HuH-7.5 (cell line): ENCODE data around the gene ZBTB45.
A peak's percentile ranks its signal among the peaks of the same experiment; 100 is the strongest.

Experiments used
- DNase-seq: peaks from one replicate; pipeline ENCODE4 v3.0.0; 2011; ENCODE audit warnings: low spot score

The ZBTB45 gene

GRCh38 chr19:58538257-58539168 is 18.9 kb upstream of the ZBTB45 start:
- DNase-seq: peak; percentile 22

DNA sequence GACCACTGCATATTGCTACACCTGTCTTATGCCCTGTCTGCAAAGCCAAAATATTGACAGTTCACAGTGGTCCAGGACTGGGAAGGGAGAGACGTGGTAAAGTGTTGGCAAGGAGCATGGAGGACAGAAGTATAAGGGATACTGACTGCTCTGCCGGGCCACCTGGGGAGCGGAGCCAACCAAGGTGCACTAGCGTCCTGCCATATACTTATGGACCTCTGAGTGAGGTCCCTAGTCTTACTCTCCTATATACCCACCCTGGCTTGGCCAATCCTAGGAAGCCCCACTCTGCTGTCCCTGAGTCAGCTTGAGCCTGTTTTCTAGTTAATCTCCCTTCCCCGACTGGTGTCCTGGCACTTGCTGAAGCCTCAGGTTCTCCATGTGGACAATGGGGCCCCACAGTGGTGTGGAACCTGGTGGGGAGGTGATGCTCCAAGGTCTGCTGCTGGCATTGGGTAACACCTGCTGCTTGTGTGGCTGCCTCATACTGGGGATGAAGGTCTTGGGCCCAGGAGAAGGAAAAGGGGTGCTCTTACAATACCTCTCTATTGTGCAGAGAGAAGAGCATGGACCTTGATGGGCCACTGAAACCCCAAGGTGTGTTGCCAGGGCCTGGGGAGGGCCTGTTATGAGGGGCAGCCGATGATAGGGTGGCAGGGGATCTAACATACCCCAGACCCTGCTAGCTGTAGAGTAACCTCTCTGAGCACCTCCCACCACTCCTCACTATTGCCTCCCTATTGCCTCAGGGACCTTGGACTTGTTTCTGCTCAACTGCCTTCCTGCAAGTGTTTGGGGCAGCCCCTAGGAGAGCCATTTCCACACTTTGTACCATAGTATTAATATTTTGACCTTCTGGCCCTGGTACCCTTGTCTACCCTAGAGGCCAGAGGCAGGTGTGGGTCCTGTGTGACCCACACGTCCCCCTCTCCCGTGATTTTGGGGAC is 17.5 kb upstream of the ZBTB45 start:
- no peak for DNase-seq

- DNase-seq: no peak
These were observed 16.2 kb upstream of the ZBTB45 start for GRCh38 chr19:58535857-58536256.

GRCh38 chr19:58531034-58531840 is 11.6 kb upstream of the ZBTB45 start:
- no peak for DNase-seq

DNA sequence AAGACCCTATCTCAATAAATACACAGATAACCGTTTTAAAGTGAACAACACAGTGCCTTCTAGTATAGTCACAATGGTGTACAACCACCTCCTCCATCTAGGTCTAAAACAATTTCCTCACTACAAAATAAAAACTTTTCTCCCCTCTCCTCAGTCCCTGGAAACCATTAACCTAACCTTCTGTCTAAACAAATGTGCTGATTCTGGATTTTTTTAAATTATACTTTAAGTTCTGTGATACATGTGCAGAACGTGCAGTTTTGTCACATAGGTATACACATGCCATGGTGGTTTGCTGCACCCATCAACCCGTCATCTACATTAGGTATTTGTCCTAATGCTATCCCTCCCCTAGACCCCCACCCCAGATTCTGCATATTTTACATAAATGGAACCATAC is 9.8 kb upstream of the ZBTB45 start:
- no peak for DNase-seq

DNA sequence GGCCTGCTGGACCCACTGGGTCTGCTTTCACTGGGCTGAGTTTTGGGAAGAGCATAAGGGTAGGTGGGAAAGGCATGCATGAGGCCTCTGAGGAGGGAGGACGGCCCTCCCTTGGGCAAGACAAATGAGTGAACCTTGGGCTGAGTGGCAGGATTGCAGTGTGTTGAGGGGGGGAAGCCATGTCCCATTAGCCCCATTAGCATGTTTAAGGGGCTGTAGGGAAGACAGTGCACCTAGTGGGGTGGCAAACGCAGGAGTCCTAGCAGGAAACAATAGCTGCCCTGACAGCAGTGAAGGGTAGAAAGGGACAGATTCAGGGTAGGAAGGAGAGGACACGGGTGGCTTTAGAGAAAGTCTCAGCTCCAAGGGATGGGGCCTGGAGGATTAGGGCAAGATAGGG is 3.1 kb upstream of the ZBTB45 start:
- no peak for DNase-seq

- DNase-seq: no peak
These were observed 2.0 kb upstream of the ZBTB45 start for GRCh38 chr19:58521651-58522050.

- DNase-seq: no peak
These were observed 618 bp upstream of the ZBTB45 start for GRCh38 chr19:58520257-58520599.

DNA sequence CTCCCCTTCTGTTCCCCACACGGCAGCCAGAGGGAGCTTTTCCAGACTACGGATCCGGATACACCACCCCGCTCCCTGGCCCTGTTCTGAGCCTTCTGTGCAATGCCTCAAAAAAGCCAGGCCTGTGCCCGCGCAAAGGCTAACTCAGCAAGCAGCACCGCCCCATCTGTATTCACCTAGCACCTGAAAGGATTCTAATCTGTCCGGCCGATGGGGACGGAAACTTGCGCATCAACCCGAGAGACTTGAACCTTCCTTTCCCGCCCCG is 589 bp downstream of the ZBTB45 start:
- peak; percentile 92 for DNase-seq

DNA sequence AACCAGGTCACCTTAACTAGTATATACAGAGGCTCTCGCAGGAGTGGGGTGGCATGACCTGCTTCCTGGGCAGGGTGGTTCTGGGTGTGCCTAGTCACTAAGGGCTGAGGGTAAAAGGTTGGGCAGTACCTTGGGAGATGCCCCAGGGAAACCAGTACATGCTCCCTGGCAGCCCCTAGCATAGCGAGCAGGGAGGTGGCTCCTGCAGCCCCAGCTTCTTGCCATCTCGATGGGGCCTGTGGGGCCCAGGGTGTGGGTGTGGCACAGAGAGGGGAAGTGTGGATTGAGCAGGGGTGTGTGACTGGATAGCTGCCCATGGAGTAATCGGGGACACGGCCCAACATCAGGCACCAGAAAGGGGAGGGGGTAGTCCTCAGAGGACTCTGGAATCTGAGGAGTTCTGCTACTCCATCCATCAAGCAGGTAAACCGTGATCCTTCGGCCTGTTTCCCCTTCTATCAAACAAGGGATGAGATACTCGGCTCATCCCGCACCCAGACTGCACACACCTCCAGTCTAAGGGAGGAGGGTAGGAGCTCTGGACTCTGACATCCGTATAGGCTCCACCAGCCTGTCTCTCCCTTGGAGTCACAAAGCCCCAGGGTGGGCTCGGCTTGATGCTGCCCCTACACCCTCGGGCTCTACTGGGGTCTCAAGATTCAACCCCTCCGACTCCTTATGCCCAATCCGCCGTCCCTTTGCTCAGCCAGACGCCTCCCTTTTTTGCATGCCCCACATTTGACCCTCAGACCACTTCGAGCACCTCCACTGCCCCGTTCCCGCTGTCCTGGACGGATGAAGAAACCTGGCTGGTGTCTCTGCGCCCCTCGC is 1.1 kb downstream of the ZBTB45 start:
- DNase-seq: no peak

GRCh38 chr19:58516964-58517833 is 2.4 kb downstream of the ZBTB45 start:
- no peak for DNase-seq

DNA sequence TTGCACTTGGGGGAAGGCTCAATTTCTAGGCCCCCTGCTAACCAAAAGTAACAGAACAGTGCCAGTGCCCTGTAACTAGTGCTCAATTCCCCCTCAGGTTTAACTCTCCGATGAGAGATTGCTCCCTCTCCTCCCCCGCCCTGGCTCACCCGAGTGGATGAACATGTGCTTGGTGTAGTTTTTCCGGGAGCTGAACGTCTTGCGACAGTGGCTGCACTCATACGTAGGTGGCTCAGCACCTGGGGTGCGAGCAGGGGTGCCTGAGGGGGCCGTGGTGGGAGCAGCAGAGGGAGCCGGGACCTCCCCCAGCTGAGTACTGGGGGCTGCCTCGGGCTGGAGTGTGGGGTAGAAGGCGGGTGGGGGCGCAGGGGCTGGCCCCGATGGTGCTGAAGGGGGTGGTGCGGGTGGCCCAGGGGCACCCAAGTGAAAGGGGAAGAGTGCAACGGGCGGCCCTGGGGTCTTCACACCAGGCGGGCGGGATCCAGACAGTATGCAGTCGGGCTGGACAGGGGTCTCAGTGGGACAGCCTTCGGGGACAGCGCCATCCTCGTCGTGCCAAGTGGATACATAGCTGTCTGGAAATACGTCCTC is 3.3 kb downstream of the ZBTB45 start:
- DNase-seq: no peak

GRCh38 chr19:58515259-58515658 is 4.4 kb downstream of the ZBTB45 start:
- no peak for DNase-seq

DNA sequence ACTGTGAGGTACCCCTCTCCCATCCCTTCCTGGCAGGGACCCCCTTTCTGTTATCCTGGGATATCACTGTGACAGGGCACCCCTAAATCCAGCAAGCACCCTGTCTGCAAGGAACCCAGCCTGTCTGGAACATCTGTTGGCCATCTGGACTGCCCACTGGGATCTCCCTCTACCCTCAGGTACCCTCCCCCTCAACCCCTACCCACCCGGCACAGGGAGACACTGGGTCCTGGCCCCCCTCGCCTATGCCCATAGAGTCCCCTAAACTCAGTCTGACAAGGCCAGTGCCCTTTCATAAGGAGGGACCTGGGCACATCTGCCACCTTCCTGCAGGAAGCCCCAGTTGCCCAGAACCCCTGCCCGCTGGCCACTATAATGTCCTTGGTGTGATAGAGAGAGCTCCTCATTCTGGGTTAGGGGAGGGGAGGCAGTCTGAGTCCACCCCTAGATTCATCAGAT is 5.0 kb downstream of the ZBTB45 start:
- no peak for DNase-seq

DNA sequence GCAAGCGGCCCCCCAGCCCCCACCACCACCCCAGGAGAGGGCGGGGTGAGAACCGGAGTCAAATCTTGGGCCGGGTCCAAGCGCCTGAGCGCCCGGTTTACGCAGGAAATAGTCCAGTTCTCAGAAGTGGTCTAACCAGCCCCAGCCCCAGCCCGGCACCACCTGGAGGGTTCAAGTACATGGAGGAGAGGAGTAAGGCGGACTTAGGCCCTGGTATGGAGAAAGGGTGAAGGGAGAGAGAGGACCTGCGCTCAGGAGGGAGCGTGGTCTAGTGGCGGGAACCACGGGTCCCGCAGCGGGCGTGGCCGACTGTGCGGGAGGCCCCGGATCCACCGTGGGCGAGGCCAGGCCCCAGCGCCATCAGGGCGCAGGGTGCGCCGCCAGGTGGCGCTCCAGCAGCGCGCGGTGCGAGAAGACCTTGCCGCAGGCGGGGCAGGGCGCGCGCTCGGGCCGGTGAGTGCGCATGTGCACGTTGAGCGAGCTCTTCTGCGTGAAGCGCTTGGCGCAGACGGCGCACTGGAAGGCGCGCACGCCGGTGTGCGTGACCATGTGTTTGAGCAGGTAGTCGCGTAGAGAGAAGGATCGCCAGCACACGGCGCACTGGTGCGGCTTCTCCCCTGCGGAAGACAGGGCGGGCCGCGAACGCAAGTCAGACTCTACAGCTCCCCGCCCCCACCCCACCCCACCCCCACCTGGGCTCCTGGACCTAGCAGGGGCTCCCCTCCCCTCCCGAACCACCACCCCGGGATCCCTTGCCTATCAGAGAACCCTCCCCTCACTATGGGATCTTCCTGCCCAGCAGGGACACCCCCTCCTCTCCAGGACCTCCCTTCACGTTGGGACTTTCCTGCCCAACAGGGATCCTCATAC is 5.7 kb downstream of the ZBTB45 start:
- DNase-seq: peak; percentile 90

- DNase-seq: no peak
These were observed 6.4 kb downstream of the ZBTB45 start for GRCh38 chr19:58513213-58513693.

GRCh38 chr19:58511353-58512208 is 8.0 kb downstream of the ZBTB45 start, which contains the start of gene SLC27A5:
Gene SLC27A5, minus strand, starts transcription at chr19:58511992. Its CDS starts 37 bp downstream, at chr19:58511955.
- DNase-seq: peak; percentile 54
